H9 (cell line): ENCODE data around the gene CCDC88C. TPM values are rescaled to one million over a fixed set of nuclear protein-coding genes. Genes with fewer than 3 reads are reported as not detected.

Source experiments
- DNase-seq: peaks from one replicate; pipeline ENCODE4 v3.0.0-alpha.2; 2017
- H2AFZ ChIP-seq: one replicate; pipeline ENCODE4 v1.6.1; 2013; ENCODE audit warnings: mild to moderate bottlenecking, low read length, control low read depth, moderate library complexity
- H2AK5ac ChIP-seq: 2 replicates; pipeline ENCODE4 v1.6.1; 2013; ENCODE audit warnings: low read length, control low read depth, mixed read lengths; ENCODE audit not compliant: insufficient read length
- H2BK120ac ChIP-seq: one replicate; pipeline ENCODE4 v1.6.1; 2013; ENCODE audit warnings: low read depth, mild to moderate bottlenecking, low read length, control low read depth, inconsistent platforms; ENCODE audit not compliant: poor library complexity, severe bottlenecking
- H2BK12ac ChIP-seq: 2 replicates; pipeline ENCODE4 v1.6.1; 2013; ENCODE audit warnings: low read length, control low read depth, mixed read lengths, low read depth; ENCODE audit not compliant: insufficient read length
- H2BK15ac ChIP-seq: 2 replicates; pipeline ENCODE4 v1.6.1; 2013; ENCODE audit warnings: low read depth, low read length, control low read depth
- H2BK20ac ChIP-seq: one replicate; pipeline ENCODE4 v1.6.1; 2013; ENCODE audit warnings: low read depth, mild to moderate bottlenecking, low read length, control low read depth, inconsistent platforms; ENCODE audit not compliant: poor library complexity, severe bottlenecking
- H2BK5ac ChIP-seq: 2 replicates; pipeline ENCODE4 v1.6.1; 2013; ENCODE audit warnings: low read length, control low read depth, mixed read lengths; ENCODE audit not compliant: insufficient read length
- H3K14ac ChIP-seq: 2 replicates; pipeline ENCODE4 v1.6.1; 2013; ENCODE audit warnings: low read length, control low read depth; ENCODE audit not compliant: insufficient read depth
- H3K18ac ChIP-seq: 2 replicates; pipeline ENCODE4 v1.6.1; 2013; ENCODE audit warnings: low read depth, mild to moderate bottlenecking, mixed read lengths, low read length, control low read depth; ENCODE audit not compliant: insufficient read length
- H3K23ac ChIP-seq: 2 replicates; pipeline ENCODE4 v1.6.1; 2013; ENCODE audit warnings: low read length, control low read depth, mixed read lengths, low read depth; ENCODE audit not compliant: insufficient read length
- H3K23me2 ChIP-seq: 2 replicates; pipeline ENCODE4 v1.6.1; 2013; ENCODE audit warnings: low read depth, mild to moderate bottlenecking, mixed read lengths, low read length, control low read depth; ENCODE audit not compliant: insufficient read length, poor library complexity, severe bottlenecking
- H3K27ac ChIP-seq: 2 replicates; pipeline ENCODE4 v1.5.1; 2013; ENCODE audit warnings: low read length, control low read depth, mixed read lengths, low read depth; ENCODE audit not compliant: insufficient read length
- H3K27me3 ChIP-seq: 2 replicates; pipeline ENCODE4 v1.6.1; 2013; ENCODE audit warnings: low read length, control low read depth, inconsistent platforms; ENCODE audit not compliant: insufficient read depth
- H3K4ac ChIP-seq: 2 replicates; pipeline ENCODE4 v1.6.1; 2013; ENCODE audit warnings: low read depth, mild to moderate bottlenecking, control low read depth, inconsistent platforms, low read length, moderate library complexity
- H3K4me1 ChIP-seq: 2 replicates; pipeline ENCODE4 v1.6.1; 2013; ENCODE audit warnings: low read length, control low read depth, inconsistent platforms; ENCODE audit not compliant: insufficient read depth
- H3K4me2 ChIP-seq: 2 replicates; pipeline ENCODE4 v1.6.1; 2013; ENCODE audit warnings: low read length, control low read depth, mixed read lengths; ENCODE audit not compliant: insufficient read length, insufficient read depth
- H3K56ac ChIP-seq: 2 replicates; pipeline ENCODE4 v1.6.1; 2013; ENCODE audit warnings: low read depth, mild to moderate bottlenecking, mixed read lengths, low read length, control low read depth; ENCODE audit not compliant: insufficient read length
- H3K79me1 ChIP-seq: 2 replicates; pipeline ENCODE4 v1.6.1; 2013; ENCODE audit warnings: low read depth, mild to moderate bottlenecking, moderate library complexity, low read length, control low read depth, inconsistent platforms; ENCODE audit not compliant: insufficient read depth, poor library complexity, severe bottlenecking
- H3K79me2 ChIP-seq: 2 replicates; pipeline ENCODE4 v1.6.1; 2013; ENCODE audit warnings: low read length, control low read depth, inconsistent platforms; ENCODE audit not compliant: insufficient read depth
- H3K9ac ChIP-seq: 2 replicates; pipeline ENCODE4 v1.6.1; 2013; ENCODE audit warnings: low read length, control low read depth, mixed read lengths; ENCODE audit not compliant: insufficient read length; ENCODE audit errors: extremely low read depth
- H3K9me3 ChIP-seq: one replicate; pipeline ENCODE4 v1.6.1; 2013; ENCODE audit warnings: low read depth, low read length, inconsistent platforms; ENCODE audit not compliant: control insufficient read depth
- H3T11ph ChIP-seq: one replicate; pipeline ENCODE4 v1.6.1; 2013; ENCODE audit warnings: mild to moderate bottlenecking, low read length, control low read depth, inconsistent platforms
- H4K20me1 ChIP-seq: one replicate; pipeline ENCODE4 v1.6.1; 2013; ENCODE audit not compliant: control insufficient read depth, insufficient read length, insufficient read depth
- H4K5ac ChIP-seq: 2 replicates; pipeline ENCODE4 v1.6.1; 2013; ENCODE audit warnings: low read depth, mild to moderate bottlenecking, mixed read lengths, low read length, control low read depth; ENCODE audit not compliant: insufficient read length
- H4K8ac ChIP-seq: replicated peaks from 2 replicates; pipeline ENCODE4 v1.6.1; 2013; ENCODE audit warnings: low read length, control low read depth, mixed read lengths, low read depth; ENCODE audit not compliant: insufficient read length
- H4K91ac ChIP-seq: 2 replicates; pipeline ENCODE4 v1.6.1; 2013; ENCODE audit warnings: low read depth, mild to moderate bottlenecking, moderate library complexity, mixed read lengths, low read length, control low read depth; ENCODE audit not compliant: insufficient read length
- H3K27ac Mint-ChIP-seq, 3 experiments: 2 replicates in 2 of 3; 3 replicates in 1 of 3; pipeline ENCODE4 v1.8.0; 2020 to 2021; ENCODE audit warnings: mixed read lengths in 3 of 3, mild to moderate bottlenecking in 1 of 3, moderate library complexity in 1 of 3
- H3K27me3 Mint-ChIP-seq: 2 replicates; pipeline ENCODE4 v1.8.0; 2021; ENCODE audit warnings: low read depth, mild to moderate bottlenecking, moderate library complexity, mixed read lengths
- H3K36me3 Mint-ChIP-seq, 3 experiments: 2 replicates in 2 of 3; 3 replicates in 1 of 3; pipeline ENCODE4 v1.8.0; 2020 to 2021; ENCODE audit warnings: low read depth in 3 of 3, mixed read lengths in 3 of 3; ENCODE audit not compliant: insufficient read depth in 1 of 3
- H3K4me1 Mint-ChIP-seq, 2 experiments: 2 replicates each; pipeline ENCODE4 v1.8.0; 2020; ENCODE audit warnings: mixed read lengths in 2 of 2
- H3K4me3 Mint-ChIP-seq, 2 experiments: 2 replicates in 1 of 2; 3 replicates in 1 of 2; pipeline ENCODE4 v1.8.0; 2020 to 2021; ENCODE audit warnings: mild to moderate bottlenecking in 2 of 2, mixed read lengths in 2 of 2, moderate library complexity in 1 of 2
- H3K9me3 Mint-ChIP-seq, 2 experiments: 2 replicates in 1 of 2; 3 replicates in 1 of 2; pipeline ENCODE4 v1.8.0; 2020; ENCODE audit warnings: mild to moderate bottlenecking in 2 of 2, mixed read lengths in 2 of 2, moderate library complexity in 1 of 2
- CTCF ChIP-seq: fragments of 200-600 bp; sonication (generic); conservative IDR thresholded peaks from 3 replicates; pipeline ENCODE4 v1.8.0; 2021; ENCODE audit warnings: antibody characterized with exemption, mild to moderate bottlenecking
- WGBS: extraction: QIAGEN DNeasy Blood & Tissue Kit; methylation state at CpG from one replicate; pipeline ENCODE4 v1.1.7; 2013; ENCODE audit warnings: missing lambda C conversion rate, low lambda C conversion rate, mixed read lengths; ENCODE audit not compliant: insufficient read length; ENCODE audit errors: extremely low coverage; 5-methylcytosine and 5-hydroxymethylcytosine counted together
- total RNA-seq: library from RNA; stranded (reverse); gene quantifications from 2 replicates; pipeline ENCODE4 v1.2.1, GENCODE V29; 2021

The CCDC88C gene
- total RNA-seq, 1 experiment from 2014 or later, result 52.4 TPM

- Histone ChIP-seq H3T11ph (no peak overlapping the region), H3K23me2 (no peaks in the 10 kb centered on the region), H4K91ac (no peak overlapping the region), H3K4ac (no peak overlapping the region), H2BK20ac (no peak overlapping the region), H3K4me1 (no peaks in the 10 kb centered on the region), H3K79me2 (no peaks in the 10 kb centered on the region), H3K27ac (no peak overlapping the region), H4K5ac (no peak overlapping the region), H2BK5ac (no peak overlapping the region), H3K23ac (no peak overlapping the region), H3K56ac (no peak overlapping the region), H3K27me3 (no peaks in the 10 kb centered on the region), H3K9ac (no peak overlapping the region), H2BK15ac (no peak overlapping the region), H3K9me3 (no peaks in the 10 kb centered on the region), H3K14ac (no peak overlapping the region), H2AK5ac (no peak overlapping the region), H3K18ac (no peak overlapping the region), H4K20me1 (no peaks in the 10 kb centered on the region), H2BK120ac (no peak overlapping the region), H2BK12ac (no peak overlapping the region), H3K4me2 (no peak overlapping the region), H2AFZ (no peak overlapping the region), H4K8ac (no peak overlapping the region), H3K79me1 (no peaks in the 10 kb centered on the region)
- Mint-ChIP-seq H3K27ac (peak overlapping the region in 1 of 3 experiments; percentile 22; a peak in 1 of 7 replicates), H3K36me3 (peaks cover 5 to 35% (median 23%) of the 10 kb centered on the region in 3 experiments; a peak in 6 of 7 replicates), H3K4me1 (peaks cover 0 to 7% of the 10 kb centered on the region in 2 experiments; a peak in 2 of 4 replicates), H3K4me3 (no peak overlapping the region), H3K27me3 (no peaks in the 10 kb centered on the region), H3K9me3 (no peaks in the 10 kb centered on the region)
- DNase-seq, result no peak
- WGBS, result no CpG with 5 or more reads among the region's 5 CpGs
- TF ChIP-seq CTCF, result no peak
Measured at GRCh38 chr14:91453744-91454143, 36.1 kb upstream of the CCDC88C start.
